Gastroesophageal sphincter (tissue), 4 donors: ENCODE data around the gene MSRB2. TPM values are rescaled to one million over a fixed set of nuclear protein-coding genes. Genes with fewer than 3 reads are reported as not detected.

Source experiments
- ATAC-seq: fragments of 150-250 bp; one replicate; pipeline ENCODE4 v1.9.1; 2016; ENCODE audit warnings: mild to moderate bottlenecking, moderate library complexity
- H3K27ac ChIP-seq, 4 donors: fragments of 200-600 bp; sonication (generic) in 3 of 4; 1 replicate in 3 of 4; 2 replicates in 1 of 4; pipeline ENCODE4 v1.5.1; 2016 to 2019
- H3K27me3 ChIP-seq: fragments of 200-600 bp; sonication (generic); one replicate; pipeline ENCODE4 v1.5.1; 2019
- H3K36me3 ChIP-seq, 2 donors: fragments of 200-600 bp; sonication (generic); one replicate each; pipeline ENCODE4 v1.5.1; 2019; ENCODE audit warnings: control low read depth in 1 of 2
- H3K4me1 ChIP-seq, 3 donors: fragments of 200-600 bp; sonication (generic); 1 replicate in 2 of 3; 2 replicates in 1 of 3; pipeline ENCODE4 v1.5.1; 2016 to 2019; ENCODE audit warnings: control low read depth in 2 of 3
- H3K4me3 ChIP-seq, 2 donors: fragments of 200-600 bp; sonication (generic); one replicate each; pipeline ENCODE4 v1.5.1; 2019; ENCODE audit warnings: mild to moderate bottlenecking in 1 of 2, moderate library complexity in 1 of 2
- H3K9me3 ChIP-seq, 3 donors: fragments of 200-600 bp; sonication (generic); one replicate each; pipeline ENCODE4 v1.5.1; 2017 to 2019; ENCODE audit warnings: control low read depth in 2 of 3
- EP300 ChIP-seq: sonication (generic); formaldehyde crosslinking; IDR thresholded peaks from one replicate; pipeline ENCODE4 v1.6.1; 2017; ENCODE audit warnings: antibody characterized with exemption, mild to moderate bottlenecking
- POLR2A ChIP-seq, 2 donors: fragments of 450-650 bp; IDR thresholded peaks; one replicate each; pipeline ENCODE4 v1.6.1; 2017; ENCODE audit warnings: antibody characterized with exemption in 2 of 2, mild to moderate bottlenecking in 2 of 2, moderate library complexity in 1 of 2
- POLR2AphosphoS5 ChIP-seq: sonication (generic); formaldehyde crosslinking; IDR thresholded peaks from one replicate; pipeline ENCODE4 v1.6.1; 2017; ENCODE audit warnings: antibody characterized with exemption
- WGBS, 2 donors: methylation state at CpG; one replicate each; pipeline ENCODE4 v1.1.5; 2018; ENCODE audit warnings: low coverage in 1 of 2; 5-methylcytosine and 5-hydroxymethylcytosine counted together
- total RNA-seq, 4 donors: library from RNA; depleted of rRNA; stranded (reverse); fragments of >200 nt; gene quantifications; one replicate each; pipeline ENCODE4 v1.1.0, GENCODE V29; 2016
- TF ChIP-seq, protein P1 (sequence below), 4 experiments: fragments of 200-600 bp in 2 of 4; fragments of 450-650 bp in 2 of 4; sonication (generic) in 1 of 4; IDR thresholded peaks; one replicate each; pipeline ENCODE4 v1.5.1; 2017 to 2019; ENCODE audit warnings: antibody characterized with exemption in 4 of 4, mild to moderate bottlenecking in 2 of 4, moderate library complexity in 2 of 4

The MSRB2 gene
- total RNA-seq, 4 donors from 2014 or later = 37.3 to 54.9 (median 42.8) TPM

DNA sequence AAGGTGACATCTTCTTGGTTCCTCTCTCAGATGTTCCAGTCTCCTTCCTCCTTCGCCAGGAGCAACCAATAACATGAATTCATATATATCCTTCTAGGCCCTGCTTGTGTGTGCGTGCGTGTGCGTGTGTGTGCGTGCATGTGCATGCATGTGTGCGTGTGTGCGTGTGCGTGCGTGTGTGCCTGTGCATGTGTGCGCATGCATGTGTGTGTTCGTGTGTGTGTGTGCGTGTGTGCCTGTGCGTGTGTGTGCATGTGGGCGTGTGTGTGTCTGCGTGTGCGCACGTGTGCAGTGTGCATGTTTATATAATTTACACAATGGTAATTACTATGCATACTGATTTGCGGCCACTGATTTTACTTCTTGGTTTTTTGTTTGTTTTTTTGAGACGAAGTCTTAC is 52.8 kb downstream of the MSRB2 start:
- ATAC-seq = no peak
- WGBS, 2 donors = 86 to 89% methylated on average over 17 to 19 of the region's 19 CpGs
- Histone ChIP-seq H3K36me3 (no peaks in the 10 kb centered on the region), H3K4me1 (no peaks in the 10 kb centered on the region), H3K27ac (no peak overlapping the region), H3K9me3 (no peaks in the 10 kb centered on the region), H3K4me3 (no peak overlapping the region), H3K27me3 (no peaks in the 10 kb centered on the region)
- TF ChIP-seq POLR2AphosphoS5 = no peak
- no peak for TF ChIP-seq EP300
- TF ChIP-seq, protein P1, sequence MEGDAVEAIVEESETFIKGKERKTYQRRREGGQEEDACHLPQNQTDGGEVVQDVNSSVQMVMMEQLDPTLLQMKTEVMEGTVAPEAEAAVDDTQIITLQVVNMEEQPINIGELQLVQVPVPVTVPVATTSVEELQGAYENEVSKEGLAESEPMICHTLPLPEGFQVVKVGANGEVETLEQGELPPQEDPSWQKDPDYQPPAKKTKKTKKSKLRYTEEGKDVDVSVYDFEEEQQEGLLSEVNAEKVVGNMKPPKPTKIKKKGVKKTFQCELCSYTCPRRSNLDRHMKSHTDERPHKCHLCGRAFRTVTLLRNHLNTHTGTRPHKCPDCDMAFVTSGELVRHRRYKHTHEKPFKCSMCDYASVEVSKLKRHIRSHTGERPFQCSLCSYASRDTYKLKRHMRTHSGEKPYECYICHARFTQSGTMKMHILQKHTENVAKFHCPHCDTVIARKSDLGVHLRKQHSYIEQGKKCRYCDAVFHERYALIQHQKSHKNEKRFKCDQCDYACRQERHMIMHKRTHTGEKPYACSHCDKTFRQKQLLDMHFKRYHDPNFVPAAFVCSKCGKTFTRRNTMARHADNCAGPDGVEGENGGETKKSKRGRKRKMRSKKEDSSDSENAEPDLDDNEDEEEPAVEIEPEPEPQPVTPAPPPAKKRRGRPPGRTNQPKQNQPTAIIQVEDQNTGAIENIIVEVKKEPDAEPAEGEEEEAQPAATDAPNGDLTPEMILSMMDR (IDR thresholded peaks at IDR 0.05) = no peak
- no peak for TF ChIP-seq POLR2A (IDR thresholded peaks at IDR 0.05)

DNA sequence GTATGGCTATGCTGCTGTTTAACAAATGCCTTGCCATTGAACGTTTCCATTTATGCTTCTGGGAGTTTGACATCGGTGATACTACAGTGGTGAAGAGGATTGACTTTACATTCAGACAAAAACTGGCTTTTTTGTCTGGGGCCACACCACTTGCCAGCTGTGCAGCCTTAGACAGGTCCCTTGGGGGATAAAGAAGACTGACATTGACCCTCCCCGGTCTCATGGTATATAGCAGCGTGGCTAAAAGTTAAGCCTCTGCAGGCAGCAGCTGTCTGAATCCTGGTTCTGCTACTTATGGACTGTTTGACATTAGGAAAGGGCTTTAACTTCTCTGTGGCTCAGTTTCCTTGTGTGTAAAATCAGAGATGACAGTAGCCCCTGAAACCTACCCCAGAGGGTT is 54.7 kb downstream of the MSRB2 start:
- H3K9me3 ChIP-seq = no peaks in the 10 kb centered on the region
- 80 to 93% methylated on average over 1 to 3 of the region's 4 CpGs for WGBS, 2 donors
- H3K4me1 ChIP-seq = no peaks in the 10 kb centered on the region
- H3K36me3 ChIP-seq = no peaks in the 10 kb centered on the region
- no peaks in the 10 kb centered on the region for H3K27me3 ChIP-seq
- H3K4me3 ChIP-seq = no peak overlapping the region
- no peak for ATAC-seq
- TF ChIP-seq EP300 = no peak
- TF ChIP-seq, protein P1 (IDR thresholded peaks at IDR 0.05) = no peak
- TF ChIP-seq POLR2AphosphoS5 = no peak
- TF ChIP-seq POLR2A (IDR thresholded peaks at IDR 0.05) = no peak
- H3K27ac ChIP-seq = no peak overlapping the region

DNA sequence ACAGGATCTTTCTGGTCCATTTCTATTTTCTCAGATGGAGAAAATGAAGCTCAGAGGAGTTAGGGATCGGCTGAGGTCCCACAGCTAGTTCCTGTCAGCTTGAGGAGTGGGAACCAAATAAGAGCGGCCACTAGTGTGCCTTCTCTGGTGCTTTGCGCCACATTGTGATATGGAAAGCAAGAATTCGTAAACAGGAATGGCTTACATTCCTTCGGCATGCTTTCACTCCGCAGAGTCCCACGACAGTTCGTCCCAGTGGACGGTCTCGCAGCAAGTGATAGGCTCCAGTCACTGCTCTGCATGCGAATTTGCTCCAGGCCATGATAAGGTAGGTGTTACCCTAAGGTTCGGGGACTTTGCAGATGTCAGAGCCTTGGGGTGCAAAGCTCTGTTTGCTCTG is 55.2 kb downstream of the MSRB2 start:
- Histone ChIP-seq H3K4me3 (no peak overlapping the region), H3K9me3 (no peaks in the 10 kb centered on the region), H3K27ac (no peak overlapping the region), H3K4me1 (no peaks in the 10 kb centered on the region), H3K36me3 (no peaks in the 10 kb centered on the region), H3K27me3 (no peaks in the 10 kb centered on the region)
- ATAC-seq = no peak
- TF ChIP-seq POLR2A (IDR thresholded peaks at IDR 0.05) = no peak
- WGBS, 2 donors = 47 to 60% methylated on average over 1 to 11 of the region's 12 CpGs

DNA sequence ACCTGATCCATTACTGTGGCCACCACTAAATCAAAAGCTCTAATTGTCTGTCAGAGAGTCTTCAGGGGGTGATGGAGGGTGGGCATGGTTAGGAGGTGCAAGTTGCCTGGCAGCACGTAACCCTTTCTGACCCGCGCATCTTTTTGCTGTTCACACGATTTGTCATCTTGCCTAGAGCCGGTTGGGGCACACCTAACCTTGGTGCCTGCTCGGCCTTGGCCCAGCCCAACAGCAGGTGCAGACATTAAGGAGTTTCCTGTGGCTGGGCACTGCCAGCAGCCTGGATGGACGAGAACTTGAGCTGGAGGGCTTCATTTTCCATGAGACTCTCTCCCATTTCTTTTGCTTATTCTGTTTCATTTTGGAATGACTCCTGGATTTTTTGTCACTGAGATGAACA is 55.7 kb downstream of the MSRB2 start:
- 70 to 80% methylated on average over 5 to 7 of the region's 7 CpGs for WGBS, 2 donors
- H3K9me3 ChIP-seq = no peaks in the 10 kb centered on the region
- ATAC-seq = no peak
- no peaks in the 10 kb centered on the region for H3K4me1 ChIP-seq
- TF ChIP-seq POLR2AphosphoS5 = no peak
- no peaks in the 10 kb centered on the region for H3K36me3 ChIP-seq
- no peak overlapping the region for H3K4me3 ChIP-seq
- H3K27ac ChIP-seq = no peak overlapping the region
- no peaks in the 10 kb centered on the region for H3K27me3 ChIP-seq

DNA sequence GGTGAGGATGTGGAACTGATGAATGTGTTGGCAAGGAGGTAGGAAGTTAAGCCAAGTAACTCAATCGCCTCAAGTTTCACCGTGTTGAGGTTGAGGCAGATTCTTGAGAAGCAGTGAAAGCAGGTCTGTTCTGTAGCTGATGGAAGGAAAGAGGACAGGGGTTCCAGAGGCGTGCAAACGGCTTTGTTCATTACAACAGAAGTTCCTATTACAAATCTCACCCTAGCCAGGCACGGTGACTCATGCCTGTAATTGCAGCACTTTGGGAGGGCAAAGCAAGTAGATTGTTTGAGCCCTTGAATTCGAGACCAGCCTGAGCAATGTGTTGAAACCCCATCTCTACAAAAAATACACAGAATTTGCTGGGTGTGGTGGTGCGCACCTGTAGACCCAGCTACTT is 59.8 kb downstream of the MSRB2 start:
- Histone ChIP-seq H3K27me3 (peaks cover 22% of the 10 kb centered on the region), H3K4me1 (peaks cover 0 to 4% (median 0%) of the 10 kb centered on the region in 3 donors), H3K4me3 (no peak overlapping the region), H3K36me3 (no peaks in the 10 kb centered on the region), H3K9me3 (no peaks in the 10 kb centered on the region), H3K27ac (no peak overlapping the region)
- WGBS, 2 donors = 54 to 71% methylated on average over 5 of the region's 7 CpGs
- no peak for ATAC-seq
- no peak for TF ChIP-seq EP300
- TF ChIP-seq POLR2AphosphoS5 = no peak
- TF ChIP-seq POLR2A (IDR thresholded peaks at IDR 0.05) = no peak
- TF ChIP-seq, protein P1 (IDR thresholded peaks at IDR 0.05) = no peak

DNA sequence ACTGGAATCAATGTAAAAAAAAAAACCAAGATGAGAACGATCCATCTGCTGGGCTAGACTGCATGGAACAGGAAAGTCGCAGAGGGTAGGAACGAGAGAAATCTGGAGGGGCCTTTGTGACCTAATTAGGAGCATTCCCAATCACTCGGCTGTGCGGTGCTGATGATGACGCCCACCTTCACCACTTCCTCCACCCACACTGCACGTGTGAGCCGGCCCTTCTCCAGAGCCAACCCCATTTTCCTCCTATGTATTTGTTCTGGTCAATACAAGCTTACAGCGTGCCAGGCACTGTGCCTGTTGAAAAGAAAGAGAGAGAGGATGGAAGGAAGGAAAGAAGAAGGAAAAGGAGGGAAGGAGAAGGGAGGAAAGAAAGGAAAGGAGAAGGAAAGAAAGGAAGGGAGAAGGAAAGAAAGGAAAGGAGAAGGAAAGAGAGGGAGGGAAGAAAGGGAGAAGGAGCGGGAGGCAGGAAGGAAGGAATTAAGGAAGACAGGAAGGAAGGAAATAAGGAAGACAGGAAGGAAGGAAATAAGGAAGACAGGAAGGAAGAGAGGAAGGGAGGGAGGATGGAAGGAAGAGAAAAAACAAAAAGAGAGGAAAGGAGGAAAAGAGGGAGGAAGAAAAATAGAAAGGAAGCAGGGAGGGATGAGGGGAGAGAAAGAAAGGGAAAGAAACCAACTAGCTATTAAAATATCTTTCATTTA is 61.2 kb downstream of the MSRB2 start:
- peaks cover 0 to 4% (median 0%) of the 10 kb centered on the region in 3 donors for H3K4me1 ChIP-seq
- TF ChIP-seq, protein P1 (IDR thresholded peaks at IDR 0.05) = no peak
- no peak for TF ChIP-seq POLR2AphosphoS5
- TF ChIP-seq EP300 = no peak
- no peak for TF ChIP-seq POLR2A (IDR thresholded peaks at IDR 0.05)
- no peak for ATAC-seq
- no peaks in the 10 kb centered on the region for H3K36me3 ChIP-seq
- peaks cover 34% of the 10 kb centered on the region for H3K27me3 ChIP-seq
- 63 to 65% methylated on average over 9 to 10 of the region's 10 CpGs for WGBS, 2 donors
- no peaks in the 10 kb centered on the region for H3K9me3 ChIP-seq
- H3K27ac ChIP-seq = no peak overlapping the region
- no peak overlapping the region for H3K4me3 ChIP-seq
